Stimulated activated CD4-positive, alpha-beta T cell treated with anti-CD3 and anti-CD28 coated beads, Interleukin-4, amount 100 ng/mL, for 24 hours (primary cell): ENCODE results near the gene HPCAL4.
A peak's percentile ranks its signal among the peaks of the same experiment; 100 is the strongest.

Source experiments
- DNase-seq: peaks from one replicate; pipeline ENCODE4 v3.0.0-alpha.2; 2020

HPCAL4 gene

GRCh38 chr1:39691383-39692151 is at the start of gene HPCAL4:
HPCAL4 (minus strand) TSS chr1:39691433; CDS start chr1:39684603, 6,830 bp downstream.
- DNase-seq = peak; percentile 88

DNA sequence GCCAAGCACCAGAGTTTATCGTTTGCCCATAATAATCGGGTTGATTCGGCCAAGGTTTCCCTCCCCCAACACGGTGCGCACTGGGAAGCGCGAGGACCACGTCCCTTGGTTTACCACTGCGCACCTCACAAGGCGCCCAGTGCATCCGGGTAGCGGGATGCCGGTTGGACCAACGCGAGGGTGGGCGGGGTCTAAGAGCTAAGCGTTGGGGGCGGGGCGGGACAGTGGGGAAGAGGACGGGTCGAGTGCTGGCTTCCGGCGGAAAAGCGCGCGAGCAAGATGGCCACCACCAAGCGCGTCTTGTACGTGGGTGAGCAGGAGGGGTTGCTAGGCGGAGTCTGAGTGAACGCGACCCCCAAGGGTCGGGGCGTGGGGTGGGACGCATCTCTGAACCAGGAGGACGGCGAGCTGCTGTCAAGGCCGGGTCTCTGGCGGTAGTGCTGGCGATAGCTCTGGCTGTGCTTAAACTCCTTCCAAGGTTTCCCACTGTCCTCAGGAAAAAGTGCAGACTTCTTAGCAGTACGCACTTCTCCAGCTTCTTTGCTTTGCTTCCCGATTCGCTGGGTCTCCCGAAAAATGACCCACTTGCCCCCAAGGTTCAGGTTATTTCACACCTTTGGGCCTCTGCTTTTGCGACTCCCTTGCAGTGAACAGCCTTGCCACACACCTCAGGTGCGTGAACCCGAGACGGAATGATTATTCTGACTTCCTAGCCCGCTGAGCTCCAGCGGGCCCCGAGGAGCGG is 47.6 kb upstream of the HPCAL4 start, which contains the start of gene PPIE:
Gene PPIE, plus strand, starts transcription at position 261 of the 745 bp plus-strand sequence. Its CDS starts 19 bp downstream, at position 280.
- DNase-seq = peak; percentile 97

- no peak for DNase-seq
These were observed 46.4 kb upstream of the HPCAL4 start for GRCh38 chr1:39737546-39738169.

DNA sequence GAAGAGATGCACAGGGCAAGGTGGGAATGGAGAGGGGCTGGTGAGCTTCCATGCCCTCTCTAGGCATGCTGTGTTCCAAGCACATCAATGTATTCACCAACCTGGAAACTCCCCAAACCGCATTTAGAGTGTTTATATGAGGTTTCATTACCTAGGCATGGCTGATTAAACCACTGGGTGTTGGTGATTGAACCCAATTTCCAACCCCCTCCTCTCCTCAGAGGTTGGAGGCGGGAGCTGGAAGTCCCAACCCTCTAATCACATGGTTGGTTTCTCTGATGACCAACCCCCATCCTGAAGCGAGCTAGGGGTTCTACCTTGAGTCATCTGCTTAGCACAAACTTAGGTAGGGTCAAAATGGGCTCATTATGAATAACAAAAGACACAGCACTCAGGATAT is 44.5 kb upstream of the HPCAL4 start:
- DNase-seq = no peak

DNA sequence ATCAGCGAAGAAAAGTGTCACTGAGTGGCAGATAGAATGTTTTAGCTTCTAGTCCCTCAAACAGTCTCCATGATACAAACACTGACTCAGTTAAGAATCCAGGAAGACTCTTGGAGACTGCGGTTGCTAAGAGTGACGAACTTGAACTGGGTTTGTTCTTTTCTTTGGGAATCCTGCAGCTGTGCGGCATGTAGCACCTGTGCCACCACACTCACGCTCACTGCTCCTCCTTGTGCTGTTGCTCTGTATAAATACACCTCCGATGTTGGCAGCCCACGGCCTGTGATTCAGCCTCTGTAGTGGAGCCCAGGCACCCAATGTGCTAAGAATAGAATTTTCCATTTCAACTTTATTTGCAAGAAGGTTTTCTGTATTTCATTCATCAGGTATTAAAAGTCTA is 41.9 kb upstream of the HPCAL4 start:
- DNase-seq = no peak

- DNase-seq = no peak
These were observed 41.5 kb upstream of the HPCAL4 start for GRCh38 chr1:39732730-39733129.

DNA sequence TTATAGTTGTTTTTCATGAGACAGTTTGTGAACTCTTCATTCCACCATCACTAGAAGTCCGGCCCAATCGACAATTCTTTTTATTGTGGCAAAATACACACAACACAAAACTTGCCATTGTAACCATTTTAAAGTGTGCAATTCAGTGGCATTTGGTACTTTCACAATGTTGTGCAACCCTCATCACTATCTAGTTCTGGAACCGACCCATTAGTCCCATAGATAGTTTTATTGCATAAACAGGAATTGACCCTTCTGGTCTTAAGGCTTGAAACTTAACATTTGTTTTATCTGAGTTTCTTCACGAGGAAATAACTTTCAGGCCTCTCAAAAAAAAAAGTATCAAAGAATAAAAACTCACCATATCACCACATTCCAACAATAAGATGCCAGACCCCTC is 38.6 kb upstream of the HPCAL4 start:
- DNase-seq = no peak

DNA sequence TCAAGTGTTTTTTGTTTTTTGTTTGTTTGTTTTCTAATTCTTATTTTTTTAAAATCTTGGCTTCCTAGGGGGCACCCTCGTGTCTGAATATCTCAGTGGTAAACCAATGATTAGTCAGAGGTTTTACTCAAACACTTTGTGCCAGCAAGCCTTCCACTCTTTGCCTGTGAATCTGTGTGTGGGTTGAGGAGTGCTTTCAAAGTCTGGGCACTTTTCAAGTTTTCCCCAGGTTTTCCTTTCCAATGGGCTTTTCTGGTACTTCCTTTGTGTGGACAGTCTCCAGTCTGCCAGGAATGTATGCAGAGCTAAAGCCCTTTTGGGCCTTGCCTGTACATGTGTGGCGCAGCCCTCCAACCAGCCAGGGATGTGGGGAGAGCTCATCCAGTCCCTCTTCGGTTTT is 37.8 kb upstream of the HPCAL4 start:
- no peak for DNase-seq

DNA sequence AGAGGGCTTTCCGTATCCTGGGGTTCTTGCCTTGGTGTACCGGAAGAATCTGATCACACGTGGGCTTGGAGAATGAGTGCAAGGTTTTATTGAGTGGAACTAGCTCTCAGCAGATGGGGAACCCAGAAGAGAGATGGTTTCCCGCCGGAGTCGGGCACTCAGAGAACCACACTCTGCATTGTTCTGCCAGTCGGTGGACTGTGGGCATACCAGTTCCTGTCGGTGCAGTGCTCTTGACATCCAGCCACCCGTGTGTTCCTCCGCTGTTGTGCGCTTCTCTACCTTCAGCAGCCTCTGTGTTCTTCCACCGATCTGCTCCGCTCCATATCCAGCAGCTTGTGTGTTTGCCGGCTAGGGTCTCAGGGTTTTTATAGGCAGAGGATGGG is 36.7 kb upstream of the HPCAL4 start:
- no peak for DNase-seq

GRCh38 chr1:39727221-39727931 is 36.1 kb upstream of the HPCAL4 start:
- no peak for DNase-seq

GRCh38 chr1:39726600-39726999 is 35.4 kb upstream of the HPCAL4 start:
- no peak for DNase-seq

- DNase-seq = no peak
These were observed 31.3 kb upstream of the HPCAL4 start for GRCh38 chr1:39722495-39722894.

- DNase-seq = no peak
These were observed 30.4 kb upstream of the HPCAL4 start for GRCh38 chr1:39721664-39722063.

DNA sequence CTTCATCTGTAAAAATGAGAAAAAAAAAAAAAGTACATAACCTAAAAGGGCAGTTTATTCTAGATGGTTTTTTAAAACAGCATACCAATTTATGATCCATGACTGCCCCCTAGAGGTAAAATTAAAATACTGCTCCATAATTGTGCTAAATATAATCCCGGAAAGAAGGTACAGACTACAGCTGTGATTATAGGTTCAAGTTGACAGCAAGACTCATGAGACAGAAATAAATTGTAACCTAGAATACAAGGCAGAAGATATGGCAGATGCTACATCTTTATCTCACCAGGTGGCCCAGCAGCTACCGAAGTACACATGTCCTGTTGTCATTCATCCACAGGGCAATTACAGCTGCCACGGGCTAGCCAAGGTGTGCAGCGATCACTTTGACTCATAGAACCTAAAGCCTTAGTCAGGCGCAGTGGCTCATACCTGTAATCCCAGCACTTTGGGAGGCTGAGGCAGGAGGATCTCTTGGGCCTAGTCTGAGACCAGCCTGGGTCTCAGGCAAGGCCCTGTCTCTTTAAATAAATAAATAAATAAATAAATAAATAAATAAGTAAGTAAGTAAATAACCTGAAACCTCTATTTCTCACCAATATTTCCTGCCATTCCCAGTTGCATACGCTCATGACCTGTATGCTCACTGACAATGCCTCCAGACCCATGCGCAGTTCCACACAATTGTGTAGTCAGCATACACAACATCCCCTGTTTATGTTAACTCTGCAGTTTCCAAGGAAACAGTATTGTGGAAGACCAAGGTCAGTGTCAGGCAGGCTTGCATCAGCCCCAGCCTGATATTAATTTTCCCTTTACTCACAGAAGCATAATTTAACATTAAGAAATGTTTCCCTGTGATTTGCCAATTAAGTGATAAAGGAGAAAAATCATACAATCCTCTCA is 29.1 kb upstream of the HPCAL4 start:
- DNase-seq = no peak

DNA sequence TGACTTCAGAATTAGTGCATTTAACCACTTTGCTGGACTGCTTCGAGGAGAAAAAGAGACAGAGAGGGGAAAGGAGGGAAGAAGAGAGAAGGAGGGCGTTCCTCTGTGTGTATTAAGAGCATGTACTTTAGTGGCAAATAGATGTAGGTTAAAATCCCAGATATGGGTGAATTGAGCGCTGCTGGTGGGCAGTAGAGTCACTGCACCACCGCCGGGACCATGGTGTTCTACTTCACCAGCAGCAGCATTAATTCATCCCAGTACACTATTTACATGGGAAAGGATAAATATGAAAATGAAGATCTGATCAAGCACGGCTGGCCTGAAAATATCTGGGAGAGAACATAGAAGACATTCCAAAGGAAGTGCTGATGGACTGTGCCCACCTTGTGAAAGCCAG is 26.6 kb upstream of the HPCAL4 start:
- DNase-seq = no peak

DNA sequence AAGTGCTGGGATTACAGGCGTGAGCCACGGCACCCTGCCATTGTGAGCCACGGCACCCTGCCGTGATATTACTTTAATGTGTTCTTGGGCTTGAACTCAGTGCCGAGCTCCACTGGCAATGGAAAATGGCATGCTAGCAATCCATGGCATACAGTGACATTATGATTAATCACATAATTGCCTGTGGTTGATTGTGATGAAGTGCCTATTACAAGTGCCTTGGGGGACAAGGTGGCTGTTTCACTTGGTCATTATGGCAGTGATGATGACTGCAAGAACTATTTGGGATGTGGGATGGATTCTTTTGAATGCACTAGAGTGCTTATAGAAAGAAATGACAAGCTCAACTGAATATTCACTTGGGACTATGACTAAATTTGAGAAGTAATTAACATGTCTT is 22.3 kb upstream of the HPCAL4 start:
- no peak for DNase-seq

GRCh38 chr1:39711966-39712340 is 20.7 kb upstream of the HPCAL4 start:
- no peak for DNase-seq

DNA sequence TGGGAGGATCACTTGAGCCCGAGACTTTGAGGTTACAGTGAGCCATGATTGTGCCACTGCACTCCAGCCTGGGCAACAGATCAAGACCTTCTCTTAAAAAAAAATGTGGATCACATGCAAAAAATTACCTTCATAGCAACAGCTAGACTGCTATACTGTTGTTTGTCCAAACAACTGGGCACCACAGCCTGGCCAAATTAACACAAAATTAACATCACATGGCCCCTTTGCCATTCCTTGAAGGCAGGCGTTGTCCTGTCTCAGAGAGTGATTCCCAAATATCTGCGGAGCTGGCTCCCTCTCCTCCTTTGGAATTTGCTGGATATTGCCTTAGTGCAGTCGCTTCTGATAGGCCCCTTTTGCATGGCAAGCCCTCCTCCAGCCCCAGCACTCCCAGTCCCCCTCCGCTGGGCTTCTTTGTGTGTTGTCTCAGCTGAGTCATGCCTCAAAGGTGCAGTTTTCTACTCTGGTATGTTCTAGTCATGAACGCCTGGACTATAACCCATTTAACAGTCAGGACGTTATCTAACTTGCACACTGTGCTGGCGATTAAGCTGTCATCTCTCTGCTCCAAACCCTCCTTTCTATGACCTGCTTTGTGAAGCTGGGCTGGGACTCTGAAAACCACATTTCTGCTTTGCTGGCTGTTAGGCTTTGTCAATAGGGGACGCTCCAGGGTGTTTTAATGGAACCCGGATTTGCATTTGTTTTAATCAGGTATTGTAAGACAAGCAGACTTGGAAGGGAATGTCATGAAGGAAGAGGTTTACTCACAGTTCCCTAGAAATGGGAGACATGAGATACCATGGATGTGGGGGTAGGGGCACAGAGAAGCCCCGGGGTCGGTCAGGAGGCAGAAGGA is 20.1 kb upstream of the HPCAL4 start:
- no peak for DNase-seq

GRCh38 chr1:39707506-39707905 is 16.3 kb upstream of the HPCAL4 start:
- no peak for DNase-seq

- no peak for DNase-seq
These were observed 13.5 kb upstream of the HPCAL4 start for GRCh38 chr1:39704757-39705156.

DNA sequence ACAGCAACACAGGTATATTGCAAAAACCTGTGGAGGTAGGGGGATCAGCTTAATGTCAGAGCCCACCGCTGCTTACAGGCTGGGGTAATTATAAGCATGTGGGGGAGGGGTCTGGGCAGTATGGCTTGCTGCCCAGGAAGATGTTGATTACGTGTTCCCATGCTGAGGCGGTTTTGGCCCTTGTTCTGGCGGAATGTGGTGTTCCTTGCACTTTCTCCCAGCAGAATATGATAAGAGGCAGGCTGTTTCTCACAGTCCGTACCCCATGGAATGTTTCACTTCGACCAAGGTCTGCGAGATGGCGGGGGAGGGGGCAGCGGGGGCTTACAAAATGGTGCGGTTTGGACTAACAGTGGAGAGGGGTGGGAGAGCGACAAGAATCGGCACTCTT is 9.8 kb upstream of the HPCAL4 start:
- DNase-seq = no peak
